SW480 (cell line): ENCODE measurements around the gene COA8.

Source experiments
- DNase-seq: peaks from one replicate; pipeline ENCODE4 v3.0.0-alpha.2; 2016; ENCODE audit warnings: low spot score

The COA8 gene

GRCh38 chr14:103526247-103526913 is 36.4 kb upstream of the COA8 start:
- DNase-seq: no peak

GRCh38 chr14:103526914-103527248 is 35.9 kb upstream of the COA8 start:
- no peak for DNase-seq

DNA sequence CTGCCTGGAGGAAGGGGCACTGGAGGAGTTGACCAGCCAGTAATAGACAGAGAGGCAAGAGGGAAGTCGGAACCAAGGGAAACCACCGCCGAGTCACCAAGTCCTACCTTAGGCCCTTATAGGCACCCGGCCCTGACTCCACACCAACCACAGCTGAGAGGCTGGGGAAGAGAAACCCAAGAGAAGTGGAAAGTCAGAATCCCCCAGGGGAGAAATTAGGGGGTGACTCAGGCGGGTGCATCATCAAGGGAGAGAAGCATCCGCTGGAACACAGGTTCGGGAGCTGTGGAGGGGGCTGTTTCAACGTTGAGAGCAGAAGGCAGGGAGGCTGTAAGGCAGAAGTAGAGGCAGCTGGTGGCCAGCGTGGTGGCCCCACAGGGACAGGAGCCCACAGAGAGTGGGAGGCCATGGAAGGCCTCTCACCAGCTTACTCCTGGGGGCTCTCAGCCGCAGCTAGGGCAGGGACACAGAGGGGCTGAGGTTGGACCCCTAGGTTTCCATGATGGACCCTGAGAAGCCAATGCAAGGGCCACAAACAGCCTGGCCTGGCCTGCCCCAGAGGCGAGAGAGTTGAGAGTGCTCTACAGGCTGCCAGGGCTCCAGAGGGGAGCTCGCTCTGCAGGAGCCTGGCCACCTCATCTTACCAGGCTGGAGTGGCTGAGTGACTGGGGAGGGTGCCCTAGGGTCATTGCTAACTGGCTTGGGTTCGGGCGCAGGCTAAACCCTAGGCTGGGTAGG is 35.2 kb upstream of the COA8 start:
- no peak for DNase-seq

DNA sequence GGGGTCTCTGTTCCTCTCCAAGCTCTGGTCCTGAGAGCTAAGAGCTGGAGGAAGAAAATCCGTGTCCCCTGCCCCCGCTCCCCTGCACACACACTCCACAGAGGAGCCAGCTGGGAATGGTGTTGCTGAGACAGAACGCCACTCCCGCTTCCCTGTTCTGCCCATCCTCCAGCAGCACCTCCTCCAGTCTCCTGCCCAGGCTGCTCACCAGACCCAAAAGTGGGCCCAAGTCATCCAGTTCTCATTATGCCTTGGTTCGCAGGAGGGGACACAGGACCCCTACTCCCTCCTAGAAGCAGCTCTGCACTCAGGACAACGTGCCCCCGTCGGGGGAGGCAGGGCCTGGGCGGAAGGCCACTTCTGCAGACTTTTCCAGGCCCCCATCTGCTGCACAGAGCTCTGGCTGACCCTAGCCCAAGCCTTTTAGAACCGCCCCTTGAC is 34.6 kb upstream of the COA8 start:
- no peak for DNase-seq

- peak; percentile 94 for DNase-seq
Observed at GRCh38 chr14:103528587-103529382, 34.0 kb upstream of the COA8 start, which contains the start of gene TRMT61A. Gene TRMT61A (plus strand): TSS chr14:103529196. CDS start chr14:103529979, 783 bp downstream.

- no peak for DNase-seq
Observed at GRCh38 chr14:103529383-103530365, 33.1 kb upstream of the COA8 start.

GRCh38 chr14:103530390-103530789 is 32.4 kb upstream of the COA8 start:
- no peak for DNase-seq

DNA sequence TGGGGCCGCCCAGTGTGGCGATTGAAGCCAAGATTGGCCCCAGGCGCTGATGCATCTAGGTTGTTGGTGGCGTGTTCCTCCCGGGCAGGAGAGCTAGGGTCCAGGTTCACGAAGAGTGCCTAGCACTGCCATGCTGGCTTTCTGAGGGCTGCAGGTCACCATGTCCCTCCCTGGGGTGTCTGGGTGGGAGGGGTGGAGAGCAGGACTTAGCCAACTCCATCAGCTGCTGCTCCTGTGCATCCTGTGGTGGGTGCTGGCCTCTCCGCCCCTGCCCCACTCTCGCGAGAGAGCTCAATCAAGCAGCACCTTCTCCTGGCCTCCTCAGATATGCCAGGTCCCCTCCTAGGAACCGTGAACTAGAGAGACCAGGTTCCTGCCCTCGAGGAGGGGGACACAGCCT is 31.9 kb upstream of the COA8 start:
- no peak for DNase-seq

GRCh38 chr14:103531421-103532215 is 31.1 kb upstream of the COA8 start:
- DNase-seq: no peak

- DNase-seq: no peak
Observed at GRCh38 chr14:103532216-103533136, 30.3 kb upstream of the COA8 start.

DNA sequence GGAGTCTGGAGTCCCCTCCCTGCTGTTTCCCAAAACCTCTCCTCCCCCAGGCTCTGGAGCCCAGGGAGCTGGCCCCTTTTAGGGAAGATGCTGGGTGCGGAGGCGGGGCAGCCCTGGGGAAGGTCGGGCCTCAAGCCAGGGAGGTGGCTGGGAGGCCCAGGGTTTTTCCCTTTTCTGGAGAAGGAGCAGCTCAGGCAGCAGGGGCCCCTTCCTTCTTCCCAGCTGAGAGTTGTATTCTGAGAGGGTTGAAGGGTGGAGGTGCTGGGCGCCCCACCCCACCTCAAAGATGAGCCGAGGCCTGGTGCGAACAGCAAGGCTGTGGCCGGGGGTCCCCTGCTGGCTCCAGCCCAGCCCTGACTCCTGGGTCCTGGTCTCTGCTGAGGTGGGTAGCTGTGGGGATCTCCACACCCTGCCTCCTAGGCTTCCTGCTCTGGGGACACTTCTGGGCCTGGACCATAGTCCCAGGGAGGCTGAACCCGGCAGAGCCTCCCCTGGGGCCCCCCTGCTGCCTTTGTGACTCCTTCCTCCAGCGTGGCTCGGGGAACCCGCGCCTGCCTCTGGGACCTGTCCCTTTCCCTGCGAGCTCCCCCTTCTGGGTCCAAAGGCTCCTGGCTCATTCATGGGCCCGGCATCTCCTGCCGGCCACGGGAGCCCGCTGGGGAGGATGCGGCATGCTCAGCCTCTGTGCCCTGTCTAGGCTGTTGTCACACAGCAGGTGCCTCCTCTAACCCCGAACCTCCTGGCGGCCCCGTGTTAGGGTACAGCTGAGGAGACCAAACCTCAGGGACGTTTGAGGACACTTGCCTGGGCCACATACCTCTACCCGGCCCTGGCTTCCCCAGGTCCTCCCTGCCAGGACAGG is 29.4 kb upstream of the COA8 start:
- DNase-seq: no peak

DNA sequence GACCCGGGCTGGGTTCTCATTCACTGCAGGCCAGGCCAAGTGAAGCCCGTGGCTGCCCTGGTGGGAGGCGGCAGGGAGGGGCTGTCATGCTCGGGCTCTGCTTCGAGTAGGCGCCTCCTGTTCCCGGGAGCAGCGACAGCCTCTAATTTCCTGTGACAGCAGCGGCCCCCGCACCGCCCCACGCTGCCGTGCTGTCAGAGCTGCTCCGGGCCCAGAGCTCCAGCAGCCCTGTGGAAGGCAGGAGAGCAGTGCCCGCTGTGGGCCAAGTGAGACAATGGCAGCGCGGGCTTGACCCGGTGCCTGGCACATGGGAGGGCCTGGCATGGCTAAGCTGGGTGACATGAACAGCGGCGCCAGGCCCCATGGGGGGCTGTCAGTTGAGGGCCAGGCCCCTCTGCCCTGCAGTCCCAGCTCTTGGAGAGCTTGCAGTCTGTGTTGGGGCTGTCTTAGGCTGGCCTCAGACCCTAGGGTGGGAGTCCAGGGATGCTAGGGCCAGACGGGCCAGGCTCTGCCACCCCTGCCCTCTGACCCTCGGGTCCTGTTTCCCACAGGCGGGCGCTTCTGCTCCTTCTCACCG is 28.7 kb upstream of the COA8 start:
- DNase-seq: no peak

GRCh38 chr14:103534576-103535061 is 28.1 kb upstream of the COA8 start:
- no peak for DNase-seq

- no peak for DNase-seq
Observed at GRCh38 chr14:103535081-103535890, 27.5 kb upstream of the COA8 start.

GRCh38 chr14:103535891-103536565 is 26.7 kb upstream of the COA8 start:
- DNase-seq: no peak

- no peak for DNase-seq
Observed at GRCh38 chr14:103536693-103537092, 26.1 kb upstream of the COA8 start.
